ENCODE results near the gene ECE1. TPM values are rescaled to one million over a fixed set of nuclear protein-coding genes. Genes with fewer than 3 reads are reported as not detected.

The ECE1 gene
- total and polyA plus RNA-seq, 10 of the 15 experiments (the other 5 are each of a cell fraction or from before 2014, with no cell fraction given) = 0.97 to 81.0 (median 37.0) TPM

GRCh38 chr1:21238141-21238800 lies 52.0 kb downstream of the ECE1 start:
- no peak for ATAC-seq
- no peak for DNase-seq (ENCODE audit: low read depth, low spot score)
- H3K27ac ChIP-seq (ENCODE audit: control insufficient read depth, insufficient read depth) = no peak overlapping the region
- ChIA-PET POLR2A (no interaction called here), SMC1A (ENCODE audit: uncharacterized antibody, unreplicated experiment) (interaction anchor here (1.3 kb wide), 1 partner anchor 17 kb away, joined by 3 read pairs; no protein-coding TSS in a partner anchor), CTCF (interaction anchor here (0.6 to 1.9 kb wide), 4 partner anchors 17 to 130 kb away, joined by 3 to 6 read pairs (median 4); no protein-coding TSS in a partner anchor), RAD21 (ENCODE audit: unreplicated experiment) (no interaction called here)
- TF ChIP-seq IKZF1 (conservative IDR thresholded peaks at IDR 0.05) (no peak), BMI1 (IDR thresholded peaks at IDR 0.05; ENCODE audit: borderline replicate concordance) (no peak), KLF5 (IDR thresholded peaks at IDR 0.05; ENCODE audit: partially characterized antibody) (no peak), POLR2AphosphoS2 (IDR thresholded peaks at IDR 0.05; ENCODE audit: low read depth, low read length) (no peak), PAX5 (IDR thresholded peaks at IDR 0.05; ENCODE audit: borderline replicate concordance, low read depth, low read length) (no peak), GABPA (IDR thresholded peaks at IDR 0.05; ENCODE audit: low read depth) (no peak), RBBP5 (conservative IDR thresholded peaks at IDR 0.05) (no peak), CREM (IDR thresholded peaks at IDR 0.05; ENCODE audit: low read depth) (no peak), ZBTB33 (IDR thresholded peaks at IDR 0.05) (no peak)
- TF ChIP-seq, protein P1, sequence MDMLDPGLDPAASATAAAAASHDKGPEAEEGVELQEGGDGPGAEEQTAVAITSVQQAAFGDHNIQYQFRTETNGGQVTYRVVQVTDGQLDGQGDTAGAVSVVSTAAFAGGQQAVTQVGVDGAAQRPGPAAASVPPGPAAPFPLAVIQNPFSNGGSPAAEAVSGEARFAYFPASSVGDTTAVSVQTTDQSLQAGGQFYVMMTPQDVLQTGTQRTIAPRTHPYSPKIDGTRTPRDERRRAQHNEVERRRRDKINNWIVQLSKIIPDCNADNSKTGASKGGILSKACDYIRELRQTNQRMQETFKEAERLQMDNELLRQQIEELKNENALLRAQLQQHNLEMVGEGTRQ (IDR thresholded peaks at IDR 0.05; ENCODE audit: borderline replicate concordance, low read depth, low read length) = no peak
- TF ChIP-seq, protein P2, sequence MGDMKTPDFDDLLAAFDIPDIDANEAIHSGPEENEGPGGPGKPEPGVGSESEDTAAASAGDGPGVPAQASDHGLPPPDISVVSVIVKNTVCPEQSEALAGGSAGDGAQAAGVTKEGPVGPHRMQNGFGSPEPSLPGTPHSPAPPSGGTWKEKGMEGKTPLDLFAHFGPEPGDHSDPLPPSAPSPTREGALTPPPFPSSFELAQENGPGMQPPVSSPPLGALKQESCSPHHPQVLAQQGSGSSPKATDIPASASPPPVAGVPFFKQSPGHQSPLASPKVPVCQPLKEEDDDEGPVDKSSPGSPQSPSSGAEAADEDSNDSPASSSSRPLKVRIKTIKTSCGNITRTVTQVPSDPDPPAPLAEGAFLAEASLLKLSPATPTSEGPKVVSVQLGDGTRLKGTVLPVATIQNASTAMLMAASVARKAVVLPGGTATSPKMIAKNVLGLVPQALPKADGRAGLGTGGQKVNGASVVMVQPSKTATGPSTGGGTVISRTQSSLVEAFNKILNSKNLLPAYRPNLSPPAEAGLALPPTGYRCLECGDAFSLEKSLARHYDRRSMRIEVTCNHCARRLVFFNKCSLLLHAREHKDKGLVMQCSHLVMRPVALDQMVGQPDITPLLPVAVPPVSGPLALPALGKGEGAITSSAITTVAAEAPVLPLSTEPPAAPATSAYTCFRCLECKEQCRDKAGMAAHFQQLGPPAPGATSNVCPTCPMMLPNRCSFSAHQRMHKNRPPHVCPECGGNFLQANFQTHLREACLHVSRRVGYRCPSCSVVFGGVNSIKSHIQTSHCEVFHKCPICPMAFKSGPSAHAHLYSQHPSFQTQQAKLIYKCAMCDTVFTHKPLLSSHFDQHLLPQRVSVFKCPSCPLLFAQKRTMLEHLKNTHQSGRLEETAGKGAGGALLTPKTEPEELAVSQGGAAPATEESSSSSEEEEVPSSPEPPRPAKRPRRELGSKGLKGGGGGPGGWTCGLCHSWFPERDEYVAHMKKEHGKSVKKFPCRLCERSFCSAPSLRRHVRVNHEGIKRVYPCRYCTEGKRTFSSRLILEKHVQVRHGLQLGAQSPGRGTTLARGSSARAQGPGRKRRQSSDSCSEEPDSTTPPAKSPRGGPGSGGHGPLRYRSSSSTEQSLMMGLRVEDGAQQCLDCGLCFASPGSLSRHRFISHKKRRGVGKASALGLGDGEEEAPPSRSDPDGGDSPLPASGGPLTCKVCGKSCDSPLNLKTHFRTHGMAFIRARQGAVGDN (IDR thresholded peaks at IDR 0.05) = no peak
- TF ChIP-seq, protein P3, sequence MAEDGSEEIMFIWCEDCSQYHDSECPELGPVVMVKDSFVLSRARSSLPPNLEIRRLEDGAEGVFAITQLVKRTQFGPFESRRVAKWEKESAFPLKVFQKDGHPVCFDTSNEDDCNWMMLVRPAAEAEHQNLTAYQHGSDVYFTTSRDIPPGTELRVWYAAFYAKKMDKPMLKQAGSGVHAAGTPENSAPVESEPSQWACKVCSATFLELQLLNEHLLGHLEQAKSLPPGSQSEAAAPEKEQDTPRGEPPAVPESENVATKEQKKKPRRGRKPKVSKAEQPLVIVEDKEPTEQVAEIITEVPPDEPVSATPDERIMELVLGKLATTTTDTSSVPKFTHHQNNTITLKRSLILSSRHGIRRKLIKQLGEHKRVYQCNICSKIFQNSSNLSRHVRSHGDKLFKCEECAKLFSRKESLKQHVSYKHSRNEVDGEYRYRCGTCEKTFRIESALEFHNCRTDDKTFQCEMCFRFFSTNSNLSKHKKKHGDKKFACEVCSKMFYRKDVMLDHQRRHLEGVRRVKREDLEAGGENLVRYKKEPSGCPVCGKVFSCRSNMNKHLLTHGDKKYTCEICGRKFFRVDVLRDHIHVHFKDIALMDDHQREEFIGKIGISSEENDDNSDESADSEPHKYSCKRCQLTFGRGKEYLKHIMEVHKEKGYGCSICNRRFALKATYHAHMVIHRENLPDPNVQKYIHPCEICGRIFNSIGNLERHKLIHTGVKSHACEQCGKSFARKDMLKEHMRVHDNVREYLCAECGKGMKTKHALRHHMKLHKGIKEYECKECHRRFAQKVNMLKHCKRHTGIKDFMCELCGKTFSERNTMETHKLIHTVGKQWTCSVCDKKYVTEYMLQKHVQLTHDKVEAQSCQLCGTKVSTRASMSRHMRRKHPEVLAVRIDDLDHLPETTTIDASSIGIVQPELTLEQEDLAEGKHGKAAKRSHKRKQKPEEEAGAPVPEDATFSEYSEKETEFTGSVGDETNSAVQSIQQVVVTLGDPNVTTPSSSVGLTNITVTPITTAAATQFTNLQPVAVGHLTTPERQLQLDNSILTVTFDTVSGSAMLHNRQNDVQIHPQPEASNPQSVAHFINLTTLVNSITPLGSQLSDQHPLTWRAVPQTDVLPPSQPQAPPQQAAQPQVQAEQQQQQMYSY (CRISPR knock-in tag; IDR thresholded peaks at IDR 0.05) = no peak
- H3K36me3 ChIP-seq (ENCODE audit: control insufficient read depth in 2 of 2, insufficient read depth in 2 of 2, low read length in 1 of 2) = peaks cover 2 to 15% of the 10 kb centered on the region in 2 experiments; a peak in 2 of 4 replicates
- no peaks in the 10 kb centered on the region for H3K4me1 ChIP-seq (ENCODE audit: control insufficient read depth, insufficient read depth, low read length)
- H3K4me2 ChIP-seq (ENCODE audit: control insufficient read depth, insufficient read depth) = no peak overlapping the region
- H3K79me2 ChIP-seq (ENCODE audit: control insufficient read depth, insufficient read depth, low read length) = no peaks in the 10 kb centered on the region
- intact Hi-C loops (cut with micrococcal nuclease; ENCODE audit: unreplicated experiment) = no loop called here
- no peaks in the 10 kb centered on the region for H4K20me1 ChIP-seq (ENCODE audit: control insufficient read depth, insufficient read depth)
- H3K9me3 ChIP-seq (replicated peaks; ENCODE audit: control insufficient read depth, insufficient read depth, low read length) = no peaks in the 10 kb centered on the region
- no peak overlapping the region for H3K4me3 ChIP-seq
- no peaks in the 10 kb centered on the region for H3K27me3 ChIP-seq (replicated peaks in 1 of 2; ENCODE audit: control insufficient read depth in 2 of 2, insufficient read depth in 2 of 2, low read length in 1 of 2)
- H2AFZ ChIP-seq (ENCODE audit: control insufficient read depth, low read depth, low read length) = no peak overlapping the region
- no TSS peak for BruUV-seq (replicated peaks)
- no peak for FAIRE-seq
- in situ Hi-C loops (cut with MboI) = no loop called here
- no peak overlapping the region for H3K9ac ChIP-seq (ENCODE audit: control insufficient read depth, insufficient read depth, low read length)
- 51% methylated on average over 17 of the region's 17 CpGs for WGBS (ENCODE audit: insufficient coverage, insufficient replicate concordance, low lambda C conversion rate, missing lambda C conversion rate)

Measured in GM12878 (cell line).